ENCODE measurements around the gene N4BP2L2. TPM values are rescaled to one million over a fixed set of nuclear protein-coding genes. Genes with fewer than 3 reads are reported as not detected.

The N4BP2L2 gene
- total RNA-seq, 1 donor: 183 TPM

GRCh38 chr13:32525766-32526165, 12.8 kb downstream of the N4BP2L2 start:
- Histone ChIP-seq H3K36me3 (ENCODE audit: insufficient read depth, low read length) (peaks cover 18% of the 10 kb centered on the region), H2AFZ (ENCODE audit: low read length) (no peak overlapping the region), H3K9me3 (ENCODE audit: low read depth, low read length) (no peaks in the 10 kb centered on the region), H3K4me2 (ENCODE audit: insufficient read depth, low read length) (no peak overlapping the region), H4K20me1 (ENCODE audit: insufficient read depth, low read length) (peaks cover 19% of the 10 kb centered on the region), H3K4me1 (ENCODE audit: insufficient read depth, low read length) (peaks cover 12% of the 10 kb centered on the region), H3K27me3 (ENCODE audit: insufficient read depth, low read length) (no peaks in the 10 kb centered on the region), H3K79me2 (ENCODE audit: insufficient read depth, low read length) (peaks cover 67% of the 10 kb centered on the region), H3K4me3 (ENCODE audit: insufficient read depth, low read length) (no peak overlapping the region), H3K27ac (ENCODE audit: low read depth, low read length) (no peak overlapping the region)
- no peak for DNase-seq (ENCODE audit: insufficient read length, low spot score, missing footprints)
- TF ChIP-seq CTCF (IDR thresholded peaks at IDR 0.05; ENCODE audit: extremely low read depth, low read depth, low read length): no peak

GRCh38 chr13:32515246-32515645, 23.3 kb downstream of the N4BP2L2 start:
- Histone ChIP-seq H2AFZ (ENCODE audit: low read length) (no peak overlapping the region), H3K27ac (ENCODE audit: low read depth, low read length) (no peak overlapping the region), H3K79me2 (ENCODE audit: insufficient read depth, low read length) (peaks cover 3% of the 10 kb centered on the region), H3K27me3 (ENCODE audit: insufficient read depth, low read length) (no peaks in the 10 kb centered on the region), H3K36me3 (ENCODE audit: insufficient read depth, low read length) (peaks cover 32% of the 10 kb centered on the region), H3K4me2 (ENCODE audit: insufficient read depth, low read length) (no peak overlapping the region), H3K4me1 (ENCODE audit: insufficient read depth, low read length) (no peaks in the 10 kb centered on the region), H3K4me3 (ENCODE audit: insufficient read depth, low read length) (no peak overlapping the region), H4K20me1 (ENCODE audit: insufficient read depth, low read length) (no peaks in the 10 kb centered on the region), H3K9me3 (ENCODE audit: low read depth, low read length) (no peaks in the 10 kb centered on the region)
- no peak for TF ChIP-seq CTCF (IDR thresholded peaks at IDR 0.05; ENCODE audit: extremely low read depth, low read depth, low read length)
- no peak for DNase-seq (ENCODE audit: insufficient read length, low spot score, missing footprints)

- DNase-seq (ENCODE audit: insufficient read length, low spot score, missing footprints): no peak
- no peaks in the 10 kb centered on the region for H4K20me1 ChIP-seq (ENCODE audit: insufficient read depth, low read length)
- H3K4me3 ChIP-seq (ENCODE audit: insufficient read depth, low read length): no peak overlapping the region
- H3K27ac ChIP-seq (ENCODE audit: low read depth, low read length): no peak overlapping the region
- TF ChIP-seq CTCF (IDR thresholded peaks at IDR 0.05; ENCODE audit: extremely low read depth, low read depth, low read length): no peak
- no peaks in the 10 kb centered on the region for H3K9me3 ChIP-seq (ENCODE audit: low read depth, low read length)
- no peaks in the 10 kb centered on the region for H3K79me2 ChIP-seq (ENCODE audit: insufficient read depth, low read length)
- H2AFZ ChIP-seq (ENCODE audit: low read length): no peak overlapping the region
- H3K4me2 ChIP-seq (ENCODE audit: insufficient read depth, low read length): no peak overlapping the region
- no peaks in the 10 kb centered on the region for H3K27me3 ChIP-seq (ENCODE audit: insufficient read depth, low read length)
- no peaks in the 10 kb centered on the region for H3K4me1 ChIP-seq (ENCODE audit: insufficient read depth, low read length)
- H3K36me3 ChIP-seq (ENCODE audit: insufficient read depth, low read length): peaks cover 9% of the 10 kb centered on the region
Observed at GRCh38 chr13:32511482-32511881, 27.1 kb downstream of the N4BP2L2 start.

GRCh38 chr13:32504876-32505275, 33.7 kb downstream of the N4BP2L2 start:
- no peaks in the 10 kb centered on the region for H3K9me3 ChIP-seq (ENCODE audit: low read depth, low read length)
- H3K4me1 ChIP-seq (ENCODE audit: insufficient read depth, low read length): no peaks in the 10 kb centered on the region
- no peaks in the 10 kb centered on the region for H3K27me3 ChIP-seq (ENCODE audit: insufficient read depth, low read length)
- no peak overlapping the region for H2AFZ ChIP-seq (ENCODE audit: low read length)
- no peak for DNase-seq (ENCODE audit: insufficient read length, low spot score, missing footprints)
- H3K36me3 ChIP-seq (ENCODE audit: insufficient read depth, low read length): peaks cover 3% of the 10 kb centered on the region
- H3K4me3 ChIP-seq (ENCODE audit: insufficient read depth, low read length): no peak overlapping the region
- H3K27ac ChIP-seq (ENCODE audit: low read depth, low read length): no peak overlapping the region
- no peak overlapping the region for H3K4me2 ChIP-seq (ENCODE audit: insufficient read depth, low read length)
- H3K79me2 ChIP-seq (ENCODE audit: insufficient read depth, low read length): no peaks in the 10 kb centered on the region
- H4K20me1 ChIP-seq (ENCODE audit: insufficient read depth, low read length): no peaks in the 10 kb centered on the region
- TF ChIP-seq CTCF (IDR thresholded peaks at IDR 0.05; ENCODE audit: extremely low read depth, low read depth, low read length): no peak
